ENCODE measurements around the gene GPR78. TPM values are rescaled to one million over a fixed set of nuclear protein-coding genes. Genes with fewer than 3 reads are reported as not detected.

The GPR78 gene
- total and polyA plus RNA-seq, 2 of the 13 experiments (the other 11 are each of a cell fraction or from before 2014, with no cell fraction given) = 0.01 to 0.07 TPM

GRCh38 chr4:8599657-8600056, 19.5 kb downstream of the GPR78 start:
- no peak for FAIRE-seq
- no peak overlapping the region for H3K9ac ChIP-seq (ENCODE audit: insufficient read depth, low read depth, low read length)
- peaks cover 9% of the 10 kb centered on the region for H3K4me1 ChIP-seq (ENCODE audit: insufficient read depth, low read length)
- peaks cover 6 to 39% of the 10 kb centered on the region in 2 experiments; a peak in 4 of 5 replicates for H3K27me3 ChIP-seq (ENCODE audit: control insufficient read depth in 1 of 2, insufficient read depth in 2 of 2, low read length in 2 of 2)
- no peak overlapping the region for H2AFZ ChIP-seq (ENCODE audit: low read length)
- no peak overlapping the region for H3K27ac ChIP-seq (ENCODE audit: extremely low read length, insufficient read depth, low read length)
- no peak for ATAC-seq
- intact Hi-C loops (cut with micrococcal nuclease; ENCODE audit: unreplicated experiment) (no loop called here), in situ Hi-C loops (cut with HindIII; ENCODE audit: extremely low pct_ligation_motif_present, low pct_unique_long_range_greater_than_20kb) (no loop called here)
- CTCF ChIA-PET (ENCODE audit: low intra/inter-chr PET ratio, low total read pairs) = no interaction called here
- no TSS peak for BruUV-seq (replicated peaks)
- POLR2A ChIA-PET = no interaction called here
- no peaks in the 10 kb centered on the region for H3K9me3 ChIP-seq (ENCODE audit: low read length)
- WGBS (ENCODE audit: low lambda C conversion rate) = 41% methylated on average over 4 of the region's 9 CpGs
- H4K20me1 ChIP-seq (ENCODE audit: insufficient read depth, low read length) = no peaks in the 10 kb centered on the region; the same call in 1 of the 2 replicates
- no peak for DNase-seq (ENCODE audit: low spot score)
- TF ChIP-seq ZNF546 (CRISPR knock-in tag; conservative IDR thresholded peaks at IDR 0.05) = no peak
- no peak for TF ChIP-seq RARA (CRISPR knock-in tag; IDR thresholded peaks at IDR 0.05)
- TF ChIP-seq YEATS4 (CRISPR knock-in tag; IDR thresholded peaks at IDR 0.05; ENCODE audit: borderline replicate concordance) = no peak
- 0 out of 2 replicates have a peak, but pooled peaks have one; percentile 34 for TF ChIP-seq CREB1 (IDR thresholded peaks at IDR 0.05)
- no peak for TF ChIP-seq CREB1 (CRISPR knock-in tag; IDR thresholded peaks at IDR 0.05)
- no peak for TF ChIP-seq SIX4 (CRISPR knock-in tag; IDR thresholded peaks at IDR 0.05)
- no peak for TF ChIP-seq GABPA (IDR thresholded peaks at IDR 0.05; ENCODE audit: low read depth, low read length)
- TF ChIP-seq GABPA (CRISPR knock-in tag; IDR thresholded peaks at IDR 0.05; ENCODE audit: low read depth) = no peak
- no peak for TF ChIP-seq ZC3H13 (CRISPR knock-in tag; IDR thresholded peaks at IDR 0.05)
- no peak overlapping the region for H3K4me2 ChIP-seq (ENCODE audit: low read depth, low read length)
- no peaks in the 10 kb centered on the region for H3K79me2 ChIP-seq (ENCODE audit: insufficient read depth, low read length)
- H3K36me3 ChIP-seq (replicated peaks in 1 of 2; ENCODE audit: control insufficient read depth in 1 of 2, insufficient read depth in 2 of 2, low read length in 2 of 2) = no peaks in the 10 kb centered on the region
- H3K4me3 ChIP-seq (replicated peaks in 1 of 3; ENCODE audit: insufficient read depth in 1 of 3, low read depth in 2 of 3, low read length in 3 of 3) = no peak overlapping the region

DNA sequence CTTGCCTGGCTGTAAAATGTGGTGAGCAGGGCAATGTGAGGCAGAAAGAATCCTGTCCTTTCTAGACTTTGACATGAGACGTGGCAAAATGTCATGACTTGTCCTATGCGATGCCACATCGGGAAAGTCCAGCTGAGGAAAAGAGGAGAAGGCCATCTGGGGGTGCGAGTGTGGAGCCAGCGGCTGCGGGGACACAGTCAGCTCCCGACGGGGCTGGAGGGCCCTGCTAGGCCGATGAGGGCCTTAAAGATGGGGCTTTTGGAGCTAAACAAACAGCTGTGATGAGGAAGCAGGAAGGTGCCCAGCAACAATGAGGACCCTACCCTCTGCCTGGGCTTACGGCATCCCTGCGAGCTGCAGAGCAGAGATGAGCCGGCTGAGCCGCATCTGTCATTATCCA, 20.1 kb downstream of the GPR78 start:
- 49% methylated on average over 13 of the region's 13 CpGs for WGBS (ENCODE audit: low lambda C conversion rate)
- no peak for FAIRE-seq
- no peaks in the 10 kb centered on the region for H3K79me2 ChIP-seq (ENCODE audit: insufficient read depth, low read length)
- H3K27me3 ChIP-seq (ENCODE audit: control insufficient read depth in 1 of 2, insufficient read depth in 2 of 2, low read length in 2 of 2) = peaks cover 6 to 39% of the 10 kb centered on the region in 2 experiments; a peak in 4 of 5 replicates
- no peak overlapping the region for H3K9ac ChIP-seq (ENCODE audit: insufficient read depth, low read depth, low read length)
- intact Hi-C loops (cut with micrococcal nuclease; ENCODE audit: unreplicated experiment) (no loop called here), in situ Hi-C loops (cut with HindIII; ENCODE audit: extremely low pct_ligation_motif_present, low pct_unique_long_range_greater_than_20kb) (no loop called here)
- no peak for ATAC-seq
- H3K36me3 ChIP-seq (replicated peaks in 1 of 2; ENCODE audit: control insufficient read depth in 1 of 2, insufficient read depth in 2 of 2, low read length in 2 of 2) = no peaks in the 10 kb centered on the region
- no peaks in the 10 kb centered on the region for H3K9me3 ChIP-seq (ENCODE audit: low read length)
- no TSS peak for BruUV-seq (replicated peaks)
- H3K27ac ChIP-seq (ENCODE audit: extremely low read length, insufficient read depth, low read length) = no peak overlapping the region
- ChIA-PET POLR2A (no interaction called here), CTCF (ENCODE audit: low intra/inter-chr PET ratio, low total read pairs) (no interaction called here)
- peaks cover 6% of the 10 kb centered on the region for H3K4me1 ChIP-seq (ENCODE audit: insufficient read depth, low read length)
- H4K20me1 ChIP-seq (ENCODE audit: insufficient read depth, low read length) = peaks cover 6% of the 10 kb centered on the region; the same call in 1 of the 2 replicates
- no peak overlapping the region for H3K4me3 ChIP-seq (replicated peaks in 1 of 3; ENCODE audit: insufficient read depth in 1 of 3, low read depth in 2 of 3, low read length in 3 of 3)
- H2AFZ ChIP-seq (ENCODE audit: low read length) = no peak overlapping the region
- no peak for DNase-seq (ENCODE audit: low spot score)
- no peak overlapping the region for H3K4me2 ChIP-seq (ENCODE audit: low read depth, low read length)
- TF ChIP-seq ZFY (CRISPR knock-in tag; IDR thresholded peaks at IDR 0.05) = no peak
- no peak for TF ChIP-seq GABPB1 (CRISPR knock-in tag; IDR thresholded peaks at IDR 0.05)
- TF ChIP-seq ZNF816 (CRISPR knock-in tag; IDR thresholded peaks at IDR 0.05; ENCODE audit: borderline replicate concordance) = no peak
- no peak for TF ChIP-seq SP2 (CRISPR knock-in tag; IDR thresholded peaks at IDR 0.05)
- TF ChIP-seq KMT2A (CRISPR knock-in tag; IDR thresholded peaks at IDR 0.05) = no peak
- TF ChIP-seq ZNF772 (CRISPR knock-in tag; IDR thresholded peaks at IDR 0.05) = no peak
- no peak for TF ChIP-seq GABPA (IDR thresholded peaks at IDR 0.05; ENCODE audit: low read depth, low read length)
- no peak for TF ChIP-seq GABPA (CRISPR knock-in tag; IDR thresholded peaks at IDR 0.05; ENCODE audit: low read depth)
- no peak for TF ChIP-seq AFF4 (CRISPR knock-in tag; IDR thresholded peaks at IDR 0.05)
- TF ChIP-seq ZNF841 (CRISPR knock-in tag; IDR thresholded peaks at IDR 0.05; ENCODE audit: borderline replicate concordance) = no peak
- TF ChIP-seq MED8 (CRISPR knock-in tag; IDR thresholded peaks at IDR 0.05; ENCODE audit: insufficient replicate concordance) = no peak
- no peak for TF ChIP-seq ZNF296 (CRISPR knock-in tag; conservative IDR thresholded peaks at IDR 0.05)
